Measurements from ENCODE around the gene MMP15.
A peak's percentile ranks its signal among the peaks of the same experiment; 100 is the strongest.

MMP15 gene

GRCh38 chr16:58042001-58042885 lies 16.7 kb downstream of the MMP15 start:
- H3K27me3 ChIP-seq (ENCODE audit: insufficient read depth, poor library complexity, severe bottlenecking): no peaks in the 10 kb centered on the region
- no peaks in the 10 kb centered on the region for H3K4me1 ChIP-seq (ENCODE audit: insufficient read depth, poor library complexity, severe bottlenecking)
- H3K4me3 ChIP-seq (ENCODE audit: severe bottlenecking): no peak overlapping the region
- H3K27ac ChIP-seq (ENCODE audit: poor library complexity, severe bottlenecking): no peak overlapping the region
- no peak for ATAC-seq (ENCODE audit: low read depth)
- no peaks in the 10 kb centered on the region for H3K9me3 ChIP-seq (ENCODE audit: severe bottlenecking)
- no peaks in the 10 kb centered on the region for H3K36me3 ChIP-seq (ENCODE audit: low read depth)
- DNase-seq (ENCODE audit: low spot score): peak; percentile 58
- TF ChIP-seq CTCF (IDR thresholded peaks at IDR 0.05; ENCODE audit: poor library complexity, severe bottlenecking): no peak

- Histone ChIP-seq H3K4me3 (ENCODE audit: severe bottlenecking) (no peak overlapping the region), H3K36me3 (ENCODE audit: low read depth) (no peaks in the 10 kb centered on the region), H3K9me3 (ENCODE audit: severe bottlenecking) (no peaks in the 10 kb centered on the region), H3K4me1 (ENCODE audit: insufficient read depth, poor library complexity, severe bottlenecking) (no peaks in the 10 kb centered on the region), H3K27ac (ENCODE audit: poor library complexity, severe bottlenecking) (no peak overlapping the region), H3K27me3 (ENCODE audit: insufficient read depth, poor library complexity, severe bottlenecking) (no peaks in the 10 kb centered on the region)
- DNase-seq (ENCODE audit: low spot score) (peak; percentile 58), ATAC-seq (ENCODE audit: low read depth) (no peak)
- TF ChIP-seq CTCF (IDR thresholded peaks at IDR 0.05; ENCODE audit: poor library complexity, severe bottlenecking): no peak
Observed at GRCh38 chr16:58042886-58043515, 17.4 kb downstream of the MMP15 start.

- Histone ChIP-seq H3K36me3 (ENCODE audit: low read depth) (no peaks in the 10 kb centered on the region), H3K9me3 (ENCODE audit: severe bottlenecking) (no peaks in the 10 kb centered on the region), H3K4me3 (ENCODE audit: severe bottlenecking) (no peak overlapping the region), H3K27me3 (ENCODE audit: insufficient read depth, poor library complexity, severe bottlenecking) (no peaks in the 10 kb centered on the region), H3K27ac (ENCODE audit: poor library complexity, severe bottlenecking) (no peak overlapping the region), H3K4me1 (ENCODE audit: insufficient read depth, poor library complexity, severe bottlenecking) (no peaks in the 10 kb centered on the region)
- ATAC-seq (ENCODE audit: low read depth) (no peak), DNase-seq (ENCODE audit: low spot score) (peak; percentile 38)
- TF ChIP-seq CTCF (IDR thresholded peaks at IDR 0.05; ENCODE audit: poor library complexity, severe bottlenecking): no peak
Observed at GRCh38 chr16:58043571-58044155, 18.1 kb downstream of the MMP15 start.

GRCh38 chr16:58044266-58045019 lies 18.9 kb downstream of the MMP15 start:
- ATAC-seq (ENCODE audit: low read depth) (no peak), DNase-seq (ENCODE audit: low spot score) (no peak)
- Histone ChIP-seq H3K4me1 (ENCODE audit: insufficient read depth, poor library complexity, severe bottlenecking) (no peaks in the 10 kb centered on the region), H3K27me3 (ENCODE audit: insufficient read depth, poor library complexity, severe bottlenecking) (no peaks in the 10 kb centered on the region), H3K4me3 (ENCODE audit: severe bottlenecking) (no peak overlapping the region), H3K36me3 (ENCODE audit: low read depth) (no peaks in the 10 kb centered on the region), H3K9me3 (ENCODE audit: severe bottlenecking) (no peaks in the 10 kb centered on the region), H3K27ac (ENCODE audit: poor library complexity, severe bottlenecking) (no peak overlapping the region)
- TF ChIP-seq CTCF (IDR thresholded peaks at IDR 0.05; ENCODE audit: poor library complexity, severe bottlenecking): no peak

Data from RWPE2 (cell line).